GM12878 (cell line): ENCODE results near the gene MEF2C. TPM values are rescaled to one million over a fixed set of nuclear protein-coding genes. Genes with fewer than 3 reads are reported as not detected.

Source experiments
- BCL3 ChIP-seq: IDR thresholded peaks from 2 replicates; pipeline ENCODE4 v1.6.1; 2011; ENCODE audit warnings: borderline replicate concordance, low read depth, mild to moderate bottlenecking, moderate library complexity, low read length; ENCODE audit not compliant: insufficient read depth, poor library complexity, severe bottlenecking
- CHD1 ChIP-seq: IDR thresholded peaks from 2 replicates; pipeline ENCODE4 v1.6.1; 2012; ENCODE audit warnings: low read depth, low read length, improper control_type of control experiment
- E2F8 ChIP-seq: fragments of 450-650 bp; IDR thresholded peaks from 2 replicates; pipeline ENCODE4 v1.6.1; 2018; ENCODE audit warnings: mild to moderate bottlenecking, low read depth, moderate library complexity; ENCODE audit not compliant: partially characterized antibody
- GATAD2B ChIP-seq: fragments of 450-650 bp; conservative IDR thresholded peaks from 2 replicates; pipeline ENCODE4 v1.6.1; 2017; ENCODE audit warnings: low read depth, mild to moderate bottlenecking, moderate library complexity
- HCFC1 ChIP-seq: fragments of 150-350 bp; IDR thresholded peaks from 2 replicates; pipeline ENCODE4 v1.6.1; 2014; ENCODE audit warnings: low read length
- HDAC2 ChIP-seq: fragments of 200-600 bp; sonication (generic); IDR thresholded peaks from 2 replicates; pipeline ENCODE4 v1.6.1; 2017
- HDGF ChIP-seq: fragments of 450-650 bp; IDR thresholded peaks from 2 replicates; pipeline ENCODE4 v1.6.1; 2016; ENCODE audit warnings: antibody characterized with exemption
- HSF1 ChIP-seq: fragments of 150-350 bp; IDR thresholded peaks from 2 replicates; pipeline ENCODE4 v1.6.1; 2014; ENCODE audit warnings: mild to moderate bottlenecking, low read depth, low read length
- MTA3 ChIP-seq: IDR thresholded peaks from 2 replicates; pipeline ENCODE4 v1.6.1; 2012; ENCODE audit warnings: low read length, inconsistent platforms, borderline replicate concordance
- MYC ChIP-seq: IDR thresholded peaks from 2 replicates; pipeline ENCODE4 v1.6.1; 2011; ENCODE audit warnings: mild to moderate bottlenecking, low read length, moderate library complexity, inconsistent platforms; ENCODE audit not compliant: insufficient read depth, insufficient replicate concordance, insufficient read length, severe bottlenecking
- NR2C1 ChIP-seq: fragments of 450-650 bp; IDR thresholded peaks from 2 replicates; pipeline ENCODE4 v1.6.1; 2017; ENCODE audit warnings: antibody characterized with exemption, mild to moderate bottlenecking, moderate library complexity
- NR2F1 ChIP-seq: fragments of 450-650 bp; conservative IDR thresholded peaks from 2 replicates; pipeline ENCODE4 v1.6.1; 2017; ENCODE audit warnings: mild to moderate bottlenecking
- SMAD5 ChIP-seq: IDR thresholded peaks from 2 replicates; pipeline ENCODE4 v1.6.1; 2016; ENCODE audit warnings: antibody characterized with exemption, low read depth
- ZZZ3 ChIP-seq: IDR thresholded peaks from 2 replicates; pipeline ENCODE4 v1.6.1; 2011; ENCODE audit warnings: low read depth; ENCODE audit not compliant: control insufficient read depth, insufficient read length
- polyA plus RNA-seq, 11 experiments: library from polyadenylated mRNA; depleted of rRNA in 4 of 11; unstranded in 6 of 11; stranded (reverse) in 5 of 11; fragments of >200 nt; fragmentation: Nextera tagmentation in 4 of 11; fragmentation: Illumina TruSeq in 1 of 11; extraction: Ambion mirVana in 4 of 11; extraction: Trizol in 1 of 11; gene quantifications; 1 replicate in 1 of 11; 2 replicates in 10 of 11; pipeline versions ENCODE4 v1.2.1 to v1.2.3, GENCODE V29; 2011 to 2016; ENCODE audit warnings: inconsistent platforms in 2 of 11, missing spikeins in 2 of 11, low read depth in 1 of 11
- total RNA-seq, 4 experiments: library from RNA; depleted of rRNA in 3 of 4; stranded (reverse); fragments of >200 nt in 3 of 4; fragmentation: Illumina TruSeq in 1 of 4; extraction: Trizol in 1 of 4; gene quantifications; 2 replicates each; pipeline versions ENCODE4 v1.2.1 to v1.2.3, GENCODE V29; 2013 to 2021
- TF ChIP-seq, protein P1 (sequence below): fragments of 450-650 bp; formaldehyde crosslinking; IDR thresholded peaks from 2 replicates; pipeline ENCODE4 v1.4.0; 2020; ENCODE audit warnings: mild to moderate bottlenecking, moderate library complexity
- TF ChIP-seq, protein P2 (sequence below): IDR thresholded peaks from 2 replicates; pipeline ENCODE4 v1.6.1; 2012; ENCODE audit warnings: low read depth, low read length, improper control_type of control experiment
- TF ChIP-seq, protein P3 (sequence below): fragments of 450-650 bp; IDR thresholded peaks from 2 replicates; pipeline ENCODE4 v1.6.1; 2018; ENCODE audit warnings: borderline replicate concordance, mild to moderate bottlenecking; ENCODE audit not compliant: partially characterized antibody

The MEF2C gene
- total and polyA plus RNA-seq, 10 of the 15 experiments (the other 5 are each of a cell fraction or from before 2014, with no cell fraction given) = 104 to 225 (median 180) TPM

- TF ChIP-seq HSF1 (0 out of 2 replicates have a peak, but pooled peaks have one; percentile 17), GATAD2B (peak; percentile 65), SMAD5 (no peak), CHD1 (no peak), BCL3 (peak; percentile 97), HDGF (no peak), ZZZ3 (no peak), MYC (no peak), MTA3 (peak; percentile 67; the same call in 1 of the 2 replicates), HCFC1 (no peak), HDAC2 (no peak), NR2C1 (no peak), NR2F1 (peak; percentile 46; the same call in 1 of the 2 replicates), E2F8 (no peak)
- TF ChIP-seq, protein P1, sequence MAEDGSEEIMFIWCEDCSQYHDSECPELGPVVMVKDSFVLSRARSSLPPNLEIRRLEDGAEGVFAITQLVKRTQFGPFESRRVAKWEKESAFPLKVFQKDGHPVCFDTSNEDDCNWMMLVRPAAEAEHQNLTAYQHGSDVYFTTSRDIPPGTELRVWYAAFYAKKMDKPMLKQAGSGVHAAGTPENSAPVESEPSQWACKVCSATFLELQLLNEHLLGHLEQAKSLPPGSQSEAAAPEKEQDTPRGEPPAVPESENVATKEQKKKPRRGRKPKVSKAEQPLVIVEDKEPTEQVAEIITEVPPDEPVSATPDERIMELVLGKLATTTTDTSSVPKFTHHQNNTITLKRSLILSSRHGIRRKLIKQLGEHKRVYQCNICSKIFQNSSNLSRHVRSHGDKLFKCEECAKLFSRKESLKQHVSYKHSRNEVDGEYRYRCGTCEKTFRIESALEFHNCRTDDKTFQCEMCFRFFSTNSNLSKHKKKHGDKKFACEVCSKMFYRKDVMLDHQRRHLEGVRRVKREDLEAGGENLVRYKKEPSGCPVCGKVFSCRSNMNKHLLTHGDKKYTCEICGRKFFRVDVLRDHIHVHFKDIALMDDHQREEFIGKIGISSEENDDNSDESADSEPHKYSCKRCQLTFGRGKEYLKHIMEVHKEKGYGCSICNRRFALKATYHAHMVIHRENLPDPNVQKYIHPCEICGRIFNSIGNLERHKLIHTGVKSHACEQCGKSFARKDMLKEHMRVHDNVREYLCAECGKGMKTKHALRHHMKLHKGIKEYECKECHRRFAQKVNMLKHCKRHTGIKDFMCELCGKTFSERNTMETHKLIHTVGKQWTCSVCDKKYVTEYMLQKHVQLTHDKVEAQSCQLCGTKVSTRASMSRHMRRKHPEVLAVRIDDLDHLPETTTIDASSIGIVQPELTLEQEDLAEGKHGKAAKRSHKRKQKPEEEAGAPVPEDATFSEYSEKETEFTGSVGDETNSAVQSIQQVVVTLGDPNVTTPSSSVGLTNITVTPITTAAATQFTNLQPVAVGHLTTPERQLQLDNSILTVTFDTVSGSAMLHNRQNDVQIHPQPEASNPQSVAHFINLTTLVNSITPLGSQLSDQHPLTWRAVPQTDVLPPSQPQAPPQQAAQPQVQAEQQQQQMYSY (CRISPR knock-in tag) = no peak
- TF ChIP-seq, protein P2, sequence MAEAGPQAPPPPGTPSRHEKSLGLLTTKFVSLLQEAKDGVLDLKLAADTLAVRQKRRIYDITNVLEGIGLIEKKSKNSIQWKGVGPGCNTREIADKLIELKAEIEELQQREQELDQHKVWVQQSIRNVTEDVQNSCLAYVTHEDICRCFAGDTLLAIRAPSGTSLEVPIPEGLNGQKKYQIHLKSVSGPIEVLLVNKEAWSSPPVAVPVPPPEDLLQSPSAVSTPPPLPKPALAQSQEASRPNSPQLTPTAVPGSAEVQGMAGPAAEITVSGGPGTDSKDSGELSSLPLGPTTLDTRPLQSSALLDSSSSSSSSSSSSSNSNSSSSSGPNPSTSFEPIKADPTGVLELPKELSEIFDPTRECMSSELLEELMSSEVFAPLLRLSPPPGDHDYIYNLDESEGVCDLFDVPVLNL = no peak
- TF ChIP-seq, protein P3, sequence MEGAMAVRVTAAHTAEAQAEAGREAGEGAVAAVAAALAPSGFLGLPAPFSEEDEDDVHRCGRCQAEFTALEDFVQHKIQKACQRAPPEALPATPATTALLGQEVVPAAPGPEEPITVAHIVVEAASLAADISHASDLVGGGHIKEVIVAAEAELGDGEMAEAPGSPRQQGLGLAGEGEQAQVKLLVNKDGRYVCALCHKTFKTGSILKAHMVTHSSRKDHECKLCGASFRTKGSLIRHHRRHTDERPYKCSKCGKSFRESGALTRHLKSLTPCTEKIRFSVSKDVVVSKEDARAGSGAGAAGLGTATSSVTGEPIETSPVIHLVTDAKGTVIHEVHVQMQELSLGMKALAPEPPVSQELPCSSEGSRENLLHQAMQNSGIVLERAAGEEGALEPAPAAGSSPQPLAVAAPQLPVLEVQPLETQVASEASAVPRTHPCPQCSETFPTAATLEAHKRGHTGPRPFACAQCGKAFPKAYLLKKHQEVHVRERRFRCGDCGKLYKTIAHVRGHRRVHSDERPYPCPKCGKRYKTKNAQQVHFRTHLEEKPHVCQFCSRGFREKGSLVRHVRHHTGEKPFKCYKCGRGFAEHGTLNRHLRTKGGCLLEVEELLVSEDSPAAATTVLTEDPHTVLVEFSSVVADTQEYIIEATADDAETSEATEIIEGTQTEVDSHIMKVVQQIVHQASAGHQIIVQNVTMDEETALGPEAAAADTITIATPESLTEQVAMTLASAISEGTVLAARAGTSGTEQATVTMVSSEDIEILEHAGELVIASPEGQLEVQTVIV = no peak
Measured at GRCh38 chr5:88734191-88734640, 148.8 kb downstream of the MEF2C start (continued).
